ENCODE results near the gene SLF1.

SLF1 gene

GRCh38 chr5:94711785-94712184 lies 93.3 kb downstream of the SLF1 start:
- no peak for DNase-seq (ENCODE audit: low read depth in 2 of 2)

GRCh38 chr5:94715768-94716167 lies 97.3 kb downstream of the SLF1 start:
- no peak for DNase-seq (ENCODE audit: low read depth in 2 of 2)

GRCh38 chr5:94725142-94725541 lies 106.7 kb downstream of the SLF1 start:
- DNase-seq (ENCODE audit: low read depth in 2 of 2) = no peak

GRCh38 chr5:94731471-94731870 lies 113.0 kb downstream of the SLF1 start:
- DNase-seq (ENCODE audit: low read depth in 2 of 2) = no peak

GRCh38 chr5:94736498-94736897 lies 118.0 kb downstream of the SLF1 start:
- DNase-seq (ENCODE audit: low read depth in 2 of 2) = no peak

- no peak for DNase-seq (ENCODE audit: low read depth in 2 of 2)
These were observed 121.8 kb downstream of the SLF1 start for GRCh38 chr5:94740286-94740685.

- DNase-seq (ENCODE audit: low read depth in 2 of 2) = no peak
These were observed 124.4 kb downstream of the SLF1 start for GRCh38 chr5:94742852-94743251.

- no peak for DNase-seq (ENCODE audit: low read depth in 2 of 2)
These were observed 126.4 kb downstream of the SLF1 start for GRCh38 chr5:94744906-94745305.

- DNase-seq (ENCODE audit: low read depth in 2 of 2) = no peak
These were observed 127.6 kb downstream of the SLF1 start for GRCh38 chr5:94745786-94746730.

- no peak for DNase-seq (ENCODE audit: low read depth in 2 of 2)
These were observed 128.3 kb downstream of the SLF1 start for GRCh38 chr5:94746731-94747124.
